Neural crest cell (in vitro differentiated cells): ENCODE data around the gene ATP9B. TPM values are rescaled to one million over a fixed set of nuclear protein-coding genes. Genes with fewer than 3 reads are reported as not detected.
A peak's percentile ranks its signal among the peaks of the same experiment; 100 is the strongest.

Experiments
- DNase-seq: peaks from one replicate; pipeline ENCODE4 v3.0.0; 2021; ENCODE audit warnings: low read depth, mixed read lengths, low spot score
- H3K27ac Mint-ChIP-seq: one replicate; pipeline ENCODE4 v1.8.0; 2021; ENCODE audit warnings: mild to moderate bottlenecking, mixed read lengths; ENCODE audit not compliant: unreplicated experiment
- H3K27me3 Mint-ChIP-seq: 2 replicates; pipeline ENCODE4 v1.8.0; 2021; ENCODE audit warnings: low read depth, mild to moderate bottlenecking, mixed read lengths
- H3K36me3 Mint-ChIP-seq: 2 replicates; pipeline ENCODE4 v1.8.0; 2021; ENCODE audit warnings: low read depth, mild to moderate bottlenecking, mixed read lengths
- H3K4me1 Mint-ChIP-seq: 2 replicates; pipeline ENCODE4 v1.8.0; 2021; ENCODE audit warnings: mixed read lengths
- H3K4me3 Mint-ChIP-seq: one replicate; pipeline ENCODE4 v1.8.0; 2021; ENCODE audit warnings: mild to moderate bottlenecking, mixed read lengths
- H3K9me3 Mint-ChIP-seq: 2 replicates; pipeline ENCODE4 v1.8.0; 2021; ENCODE audit warnings: mixed read lengths
- total RNA-seq: library from RNA; stranded (reverse); gene quantifications from 2 replicates; pipeline ENCODE4 v1.2.1, GENCODE V29; 2021
- TF ChIP-seq, protein P1 (sequence below): fragments of 200-600 bp; sonication (generic); conservative IDR thresholded peaks from 2 replicates; pipeline ENCODE4 v1.5.0; 2021; ENCODE audit warnings: antibody characterized with exemption, mild to moderate bottlenecking

ATP9B gene
- total RNA-seq, 1 donor from 2014 or later, result 32.9 TPM

DNA sequence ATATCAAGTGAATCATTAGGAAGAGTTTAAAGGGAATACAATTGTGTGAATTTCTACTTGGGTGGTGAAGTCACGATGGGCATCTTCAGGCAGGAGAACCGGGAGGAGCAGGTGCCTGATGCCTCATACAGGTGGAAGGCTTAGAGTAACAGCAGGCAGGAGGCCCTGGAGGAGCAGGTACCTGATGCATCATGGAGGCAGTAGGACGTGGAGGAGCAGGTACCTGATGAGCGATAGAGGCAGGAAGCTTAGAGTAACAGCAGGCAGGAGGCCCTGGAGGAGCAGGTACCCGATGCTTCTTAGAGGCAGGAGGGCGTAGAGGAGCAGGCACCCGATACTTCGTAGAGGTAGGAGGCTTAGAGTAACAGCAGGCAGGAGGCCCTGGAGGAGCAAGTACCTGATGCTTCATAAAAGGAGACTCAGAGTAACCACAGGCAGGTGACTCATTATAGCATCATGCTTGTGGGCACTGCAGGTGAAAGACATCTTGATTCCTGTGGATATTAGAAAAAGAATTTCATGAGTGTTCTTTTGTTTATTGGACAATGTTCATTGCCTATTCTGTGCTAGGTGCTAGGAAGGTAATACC is 133.9 kb downstream of the ATP9B start:
- Mint-ChIP-seq H3K27ac (no peak overlapping the region), H3K4me3 (no peak overlapping the region), H3K4me1 (peaks cover 16% of the 10 kb centered on the region), H3K36me3 (peaks cover 14% of the 10 kb centered on the region), H3K9me3 (peaks cover 5% of the 10 kb centered on the region), H3K27me3 (no peaks in the 10 kb centered on the region)
- TF ChIP-seq, protein P1, sequence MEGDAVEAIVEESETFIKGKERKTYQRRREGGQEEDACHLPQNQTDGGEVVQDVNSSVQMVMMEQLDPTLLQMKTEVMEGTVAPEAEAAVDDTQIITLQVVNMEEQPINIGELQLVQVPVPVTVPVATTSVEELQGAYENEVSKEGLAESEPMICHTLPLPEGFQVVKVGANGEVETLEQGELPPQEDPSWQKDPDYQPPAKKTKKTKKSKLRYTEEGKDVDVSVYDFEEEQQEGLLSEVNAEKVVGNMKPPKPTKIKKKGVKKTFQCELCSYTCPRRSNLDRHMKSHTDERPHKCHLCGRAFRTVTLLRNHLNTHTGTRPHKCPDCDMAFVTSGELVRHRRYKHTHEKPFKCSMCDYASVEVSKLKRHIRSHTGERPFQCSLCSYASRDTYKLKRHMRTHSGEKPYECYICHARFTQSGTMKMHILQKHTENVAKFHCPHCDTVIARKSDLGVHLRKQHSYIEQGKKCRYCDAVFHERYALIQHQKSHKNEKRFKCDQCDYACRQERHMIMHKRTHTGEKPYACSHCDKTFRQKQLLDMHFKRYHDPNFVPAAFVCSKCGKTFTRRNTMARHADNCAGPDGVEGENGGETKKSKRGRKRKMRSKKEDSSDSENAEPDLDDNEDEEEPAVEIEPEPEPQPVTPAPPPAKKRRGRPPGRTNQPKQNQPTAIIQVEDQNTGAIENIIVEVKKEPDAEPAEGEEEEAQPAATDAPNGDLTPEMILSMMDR, result no peak
- no peak for DNase-seq

DNA sequence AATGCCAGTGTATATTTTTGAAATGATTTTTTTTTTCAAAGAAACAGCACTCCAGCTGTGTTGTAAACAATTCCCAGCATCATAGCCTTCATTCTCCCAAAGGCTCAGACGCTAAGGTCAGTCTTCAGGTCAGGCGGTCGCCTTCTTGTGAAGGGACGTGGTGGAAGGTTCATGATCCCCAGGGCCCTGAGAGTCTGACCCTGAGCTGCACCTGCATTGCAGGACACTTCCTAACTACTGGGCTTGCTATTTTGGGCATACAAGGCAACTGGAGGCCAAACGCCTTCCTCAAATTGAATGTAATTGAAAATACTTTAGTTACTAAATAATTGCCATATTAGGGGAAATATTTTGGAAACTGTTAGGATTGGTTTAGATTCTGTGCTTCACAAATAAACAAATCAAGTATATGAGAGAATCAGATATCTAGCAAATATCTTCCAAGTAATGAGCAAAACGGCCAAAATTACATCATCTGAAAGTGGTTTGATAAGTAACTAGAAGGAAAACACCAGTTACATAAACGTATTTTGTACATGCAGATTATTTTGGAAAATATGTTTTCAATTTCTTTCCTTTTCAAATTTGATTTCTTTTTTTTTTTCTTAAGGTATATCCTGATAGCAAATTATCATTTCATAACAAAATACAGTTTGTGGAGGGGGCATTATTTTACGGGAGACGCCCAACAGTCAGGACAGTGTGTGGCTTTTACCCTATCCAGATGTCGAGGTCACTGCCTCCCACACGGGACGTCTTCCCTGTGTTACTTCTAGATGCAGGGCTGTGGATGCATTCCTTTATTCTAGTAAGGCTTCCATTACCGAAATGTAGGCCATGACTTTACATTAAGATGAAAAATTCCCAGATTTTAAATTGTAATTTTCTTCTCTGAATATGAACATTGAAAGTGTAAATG is 136.0 kb downstream of the ATP9B start:
- peak overlapping the region; percentile 62 for H3K27ac Mint-ChIP-seq
- no peak for DNase-seq
- peaks cover 11% of the 10 kb centered on the region for H3K36me3 Mint-ChIP-seq
- H3K27me3 Mint-ChIP-seq, result no peaks in the 10 kb centered on the region
- H3K4me1 Mint-ChIP-seq, result peaks cover 16% of the 10 kb centered on the region
- H3K9me3 Mint-ChIP-seq, result peaks cover 5% of the 10 kb centered on the region
- TF ChIP-seq, protein P1, result no peak
- H3K4me3 Mint-ChIP-seq, result no peak overlapping the region

DNA sequence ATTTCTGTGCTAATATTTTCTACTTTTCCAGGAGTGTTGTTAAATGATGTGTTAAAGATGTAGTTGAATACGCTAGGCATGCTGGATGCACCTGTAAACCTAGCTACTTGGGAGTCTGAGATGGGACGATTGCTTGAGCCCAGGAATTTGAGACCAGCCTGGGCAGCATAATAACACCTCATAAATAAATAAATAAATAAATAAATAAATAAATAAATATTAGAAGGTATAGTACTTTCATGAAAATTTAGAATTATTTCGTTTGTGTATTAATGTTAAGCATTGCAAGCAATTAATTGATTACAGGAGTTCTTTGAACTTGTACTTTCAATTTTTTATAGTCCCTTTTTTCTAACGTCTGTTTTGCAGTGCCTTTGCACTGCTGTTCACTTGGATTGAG is 137.2 kb downstream of the ATP9B start:
- Mint-ChIP-seq H3K27ac (no peak overlapping the region), H3K27me3 (no peaks in the 10 kb centered on the region), H3K36me3 (peaks cover 8% of the 10 kb centered on the region), H3K9me3 (no peaks in the 10 kb centered on the region), H3K4me3 (no peak overlapping the region), H3K4me1 (peaks cover 16% of the 10 kb centered on the region)
- DNase-seq, result no peak
- TF ChIP-seq, protein P1, result no peak

DNA sequence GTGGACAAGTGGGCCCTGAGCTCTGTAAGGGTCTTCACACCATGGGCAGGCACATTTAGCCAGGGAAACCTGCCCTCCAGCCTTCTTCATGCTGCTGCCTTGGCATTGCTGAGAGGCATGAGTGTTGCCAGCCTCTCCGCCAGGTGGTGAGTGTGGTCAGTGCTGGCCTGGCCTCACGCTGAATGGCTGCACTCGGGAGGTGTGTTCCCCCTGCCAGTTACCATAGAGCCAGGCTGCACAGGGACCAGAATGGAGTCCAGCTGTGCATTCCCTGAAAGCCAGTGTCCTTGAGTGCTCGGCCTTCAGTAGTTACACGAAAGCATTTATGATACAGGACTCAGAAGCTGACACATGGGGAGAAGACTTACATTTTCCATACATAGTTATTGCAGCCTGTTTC is 139.7 kb downstream of the ATP9B start:
- Mint-ChIP-seq H3K4me1 (peaks cover 12% of the 10 kb centered on the region), H3K9me3 (no peaks in the 10 kb centered on the region), H3K4me3 (no peak overlapping the region), H3K36me3 (peaks cover 8% of the 10 kb centered on the region), H3K27me3 (no peaks in the 10 kb centered on the region), H3K27ac (no peak overlapping the region)
- no peak for DNase-seq
- TF ChIP-seq, protein P1, result no peak

DNA sequence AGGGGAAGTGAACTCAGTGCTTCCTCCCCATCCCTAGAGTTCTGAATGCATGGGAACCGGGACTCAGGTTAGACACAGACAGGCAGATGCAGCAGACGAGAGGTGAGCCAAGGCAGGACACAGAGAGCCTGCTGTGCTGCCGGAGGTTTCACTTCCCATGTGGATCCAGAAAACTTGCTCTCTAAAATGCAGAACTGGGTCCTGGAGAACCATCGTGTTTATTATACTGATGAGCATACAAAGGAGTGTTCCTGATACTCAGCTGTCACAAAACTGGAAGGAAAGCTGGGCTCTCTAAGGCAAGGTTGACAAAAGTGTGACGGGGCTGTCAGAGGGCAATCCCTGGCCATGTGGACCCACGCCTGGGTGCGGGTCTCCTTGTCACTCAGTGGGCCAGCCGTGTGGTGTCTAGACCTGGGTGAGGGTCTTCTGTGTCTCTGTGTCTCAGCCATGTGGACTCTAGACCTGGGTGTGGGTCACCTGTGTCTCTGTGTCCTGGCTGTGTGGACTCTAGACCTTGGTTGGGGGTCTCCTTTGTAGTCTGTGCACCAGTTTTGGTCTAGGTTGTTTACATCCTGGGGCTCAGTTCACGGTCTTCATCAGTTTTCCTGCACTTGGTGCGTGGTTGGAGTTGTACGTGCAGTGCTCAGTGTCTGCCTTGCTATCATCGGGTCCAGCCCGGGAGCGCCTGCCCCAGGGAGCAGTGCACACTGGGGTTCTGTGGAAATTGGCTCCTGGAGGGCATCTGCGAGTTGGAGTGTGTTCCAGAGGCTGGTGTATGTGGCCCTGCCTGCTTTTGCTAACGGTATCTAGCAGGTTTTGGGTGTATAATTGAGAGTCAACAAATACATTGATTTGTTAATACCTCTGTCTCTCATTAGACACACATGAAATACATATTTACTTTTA is 141.1 kb downstream of the ATP9B start:
- DNase-seq, result no peak
- Mint-ChIP-seq H3K4me3 (no peak overlapping the region), H3K36me3 (peaks cover 8% of the 10 kb centered on the region), H3K27me3 (no peaks in the 10 kb centered on the region), H3K27ac (no peak overlapping the region), H3K4me1 (peaks cover 2% of the 10 kb centered on the region), H3K9me3 (no peaks in the 10 kb centered on the region)
- TF ChIP-seq, protein P1, result no peak
